Activated effector memory CD4-positive, alpha-beta T cell treated with Interleukin-2 at 50 U/mL for 16 hours (primary cell): ENCODE measurements around the gene MED13L.

Experiments
- DNase-seq: peaks from one replicate; pipeline ENCODE4 v3.0.0-alpha.2; 2020

MED13L gene

GRCh38 chr12:116206828-116207227 is 70.7 kb downstream of the MED13L start:
- DNase-seq, result no peak

GRCh38 chr12:116204785-116205184 is 72.7 kb downstream of the MED13L start:
- no peak for DNase-seq

GRCh38 chr12:116204169-116204568 is 73.3 kb downstream of the MED13L start:
- DNase-seq, result no peak

GRCh38 chr12:116202940-116203339 is 74.6 kb downstream of the MED13L start:
- no peak for DNase-seq

- no peak for DNase-seq
These were observed 75.1 kb downstream of the MED13L start for GRCh38 chr12:116202433-116202832.

GRCh38 chr12:116201908-116202307 is 75.6 kb downstream of the MED13L start:
- no peak for DNase-seq

- no peak for DNase-seq
These were observed 76.1 kb downstream of the MED13L start for GRCh38 chr12:116201359-116201758.

- no peak for DNase-seq
These were observed 76.7 kb downstream of the MED13L start for GRCh38 chr12:116200812-116201211.

- no peak for DNase-seq
These were observed 78.3 kb downstream of the MED13L start for GRCh38 chr12:116199160-116199706.

- no peak for DNase-seq
These were observed 80.5 kb downstream of the MED13L start for GRCh38 chr12:116196752-116197718.

- no peak for DNase-seq
These were observed 81.3 kb downstream of the MED13L start for GRCh38 chr12:116196226-116196625.

GRCh38 chr12:116194935-116195431 is 82.5 kb downstream of the MED13L start:
- DNase-seq, result no peak

GRCh38 chr12:116189692-116190091 is 87.8 kb downstream of the MED13L start:
- DNase-seq, result no peak

GRCh38 chr12:116188581-116188980 is 88.9 kb downstream of the MED13L start:
- no peak for DNase-seq

GRCh38 chr12:116187151-116187511 is 90.4 kb downstream of the MED13L start:
- DNase-seq, result no peak

- no peak for DNase-seq
These were observed 90.9 kb downstream of the MED13L start for GRCh38 chr12:116186482-116187150.

GRCh38 chr12:116184763-116185162 is 92.7 kb downstream of the MED13L start:
- no peak for DNase-seq

- DNase-seq, result no peak
These were observed 93.8 kb downstream of the MED13L start for GRCh38 chr12:116183741-116184141.

- DNase-seq, result no peak
These were observed 95.0 kb downstream of the MED13L start for GRCh38 chr12:116182359-116183063.

- no peak for DNase-seq
These were observed 97.0 kb downstream of the MED13L start for GRCh38 chr12:116180448-116180847.

GRCh38 chr12:116179384-116179783 is 98.1 kb downstream of the MED13L start:
- no peak for DNase-seq

- DNase-seq, result no peak
These were observed 100.5 kb downstream of the MED13L start for GRCh38 chr12:116177017-116177416.

GRCh38 chr12:116174904-116175303 is 102.6 kb downstream of the MED13L start:
- DNase-seq, result no peak
